Peyer's patch (tissue), 4 donors: ENCODE results near the gene CCDC167. TPM values are rescaled to one million over a fixed set of nuclear protein-coding genes. Genes with fewer than 3 reads are reported as not detected.
A peak's percentile ranks its signal among the peaks of the same experiment; 100 is the strongest.

Experiments used
- DNase-seq, 3 donors: peaks; one replicate each; pipeline ENCODE4 v3.0.0-alpha.2; 2017 to 2019
- H3K27ac ChIP-seq, 4 donors: fragments of 200-600 bp; sonication (generic); one replicate each; pipeline ENCODE4 v1.5.1; 2016 to 2019
- H3K27me3 ChIP-seq, 2 donors: fragments of 200-600 bp; sonication (generic); one replicate each; pipeline ENCODE4 v1.5.1; 2019
- H3K36me3 ChIP-seq, 3 donors: fragments of 200-600 bp; sonication (generic); one replicate each; pipeline ENCODE4 v1.5.1; 2016 to 2019
- H3K4me1 ChIP-seq, 4 donors: fragments of 200-600 bp; sonication (generic); one replicate each; pipeline ENCODE4 v1.5.1; 2016 to 2019
- H3K4me3 ChIP-seq, 4 donors: fragments of 200-600 bp; sonication (generic); 1 replicate in 3 of 4; 2 replicates in 1 of 4; pipeline ENCODE4 v1.5.1; 2016 to 2019; ENCODE audit warnings: mild to moderate bottlenecking in 1 of 4
- H3K9me3 ChIP-seq, 4 donors: fragments of 200-600 bp; sonication (generic); one replicate each; pipeline ENCODE4 v1.5.1; 2016 to 2019; ENCODE audit warnings: mild to moderate bottlenecking in 1 of 4
- POLR2A ChIP-seq, 2 donors: fragments of 450-650 bp; IDR thresholded peaks; one replicate each; pipeline ENCODE4 v1.5.1; 2017; ENCODE audit warnings: antibody characterized with exemption in 2 of 2, mild to moderate bottlenecking in 2 of 2, moderate library complexity in 2 of 2
- total RNA-seq, 4 donors: library from RNA; depleted of rRNA; stranded (reverse); fragments of >200 nt; gene quantifications; one replicate each; pipeline ENCODE4 v1.1.0, GENCODE V29; 2016
- TF ChIP-seq, protein P1 (sequence below), 6 experiments: fragments of 450-650 bp in 4 of 6; fragments of 200-600 bp in 2 of 6; sonication (generic) in 1 of 6; IDR thresholded peaks; one replicate each; pipeline ENCODE4 v1.5.1; 2017 to 2019; ENCODE audit warnings: antibody characterized with exemption in 6 of 6, mild to moderate bottlenecking in 3 of 6, moderate library complexity in 1 of 6

Gene CCDC167
- total RNA-seq, 4 donors from 2014 or later, result 8.0 to 28.1 (median 19.3) TPM

GRCh38 chr6:37438930-37439329 is 60.8 kb downstream of the CCDC167 start:
- peaks cover 0 to 36% (median 0%) of the 10 kb centered on the region in 3 donors for H3K36me3 ChIP-seq
- TF ChIP-seq, protein P1, sequence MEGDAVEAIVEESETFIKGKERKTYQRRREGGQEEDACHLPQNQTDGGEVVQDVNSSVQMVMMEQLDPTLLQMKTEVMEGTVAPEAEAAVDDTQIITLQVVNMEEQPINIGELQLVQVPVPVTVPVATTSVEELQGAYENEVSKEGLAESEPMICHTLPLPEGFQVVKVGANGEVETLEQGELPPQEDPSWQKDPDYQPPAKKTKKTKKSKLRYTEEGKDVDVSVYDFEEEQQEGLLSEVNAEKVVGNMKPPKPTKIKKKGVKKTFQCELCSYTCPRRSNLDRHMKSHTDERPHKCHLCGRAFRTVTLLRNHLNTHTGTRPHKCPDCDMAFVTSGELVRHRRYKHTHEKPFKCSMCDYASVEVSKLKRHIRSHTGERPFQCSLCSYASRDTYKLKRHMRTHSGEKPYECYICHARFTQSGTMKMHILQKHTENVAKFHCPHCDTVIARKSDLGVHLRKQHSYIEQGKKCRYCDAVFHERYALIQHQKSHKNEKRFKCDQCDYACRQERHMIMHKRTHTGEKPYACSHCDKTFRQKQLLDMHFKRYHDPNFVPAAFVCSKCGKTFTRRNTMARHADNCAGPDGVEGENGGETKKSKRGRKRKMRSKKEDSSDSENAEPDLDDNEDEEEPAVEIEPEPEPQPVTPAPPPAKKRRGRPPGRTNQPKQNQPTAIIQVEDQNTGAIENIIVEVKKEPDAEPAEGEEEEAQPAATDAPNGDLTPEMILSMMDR (IDR thresholded peaks at IDR 0.05), result no peak
- TF ChIP-seq POLR2A (IDR thresholded peaks at IDR 0.05), result no peak

GRCh38 chr6:37435816-37436215 is 63.9 kb downstream of the CCDC167 start:
- peaks cover 0 to 34% (median 0%) of the 10 kb centered on the region in 3 donors for H3K36me3 ChIP-seq
- no peaks in the 10 kb centered on the region for H3K9me3 ChIP-seq
- H3K27me3 ChIP-seq, result no peaks in the 10 kb centered on the region
- no peak overlapping the region for H3K27ac ChIP-seq
- H3K4me1 ChIP-seq, result peaks cover 0 to 12% (median 5%) of the 10 kb centered on the region in 4 donors
- TF ChIP-seq POLR2A (IDR thresholded peaks at IDR 0.05), result no peak
- TF ChIP-seq, protein P1 (IDR thresholded peaks at IDR 0.05), result no peak
- DNase-seq, result no peak
- no peak overlapping the region for H3K4me3 ChIP-seq

More at GRCh38 chr6:37438930-37439329, 60.8 kb downstream of the CCDC167 start:
- no peaks in the 10 kb centered on the region for H3K27me3 ChIP-seq
- H3K9me3 ChIP-seq, result no peaks in the 10 kb centered on the region
- H3K4me3 ChIP-seq, result no peak overlapping the region
- peaks cover 0 to 13% (median 3%) of the 10 kb centered on the region in 4 donors for H3K4me1 ChIP-seq
- no peak overlapping the region for H3K27ac ChIP-seq
- DNase-seq, result no peak

DNA sequence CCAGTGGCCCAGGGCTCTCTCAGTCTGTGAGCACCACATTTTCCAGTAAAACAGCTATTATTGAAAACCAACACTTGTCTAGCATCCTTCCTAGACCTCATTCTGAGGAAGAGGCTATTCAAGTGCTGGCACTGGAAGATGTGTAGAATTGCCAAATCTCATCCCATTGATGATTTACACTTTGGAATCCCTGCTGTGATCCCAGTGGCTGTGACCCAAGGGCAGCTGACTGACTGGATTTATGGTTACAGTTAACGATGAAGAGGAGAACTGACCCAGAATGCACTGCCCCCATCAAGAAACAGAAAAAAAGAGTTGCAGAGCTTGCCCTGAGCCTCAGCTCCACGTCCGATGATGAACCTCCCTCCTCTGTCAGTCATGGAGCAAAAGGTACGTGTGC is 64.3 kb downstream of the CCDC167 start:
- no peak overlapping the region for H3K27ac ChIP-seq
- TF ChIP-seq POLR2A (IDR thresholded peaks at IDR 0.05), result no peak
- TF ChIP-seq, protein P1 (IDR thresholded peaks at IDR 0.05), result no peak
- H3K9me3 ChIP-seq, result no peaks in the 10 kb centered on the region
- H3K27me3 ChIP-seq, result no peaks in the 10 kb centered on the region
- no peak for DNase-seq
- peaks cover 0 to 34% (median 0%) of the 10 kb centered on the region in 3 donors for H3K36me3 ChIP-seq
- H3K4me1 ChIP-seq, result peaks cover 0 to 12% (median 5%) of the 10 kb centered on the region in 4 donors
- H3K4me3 ChIP-seq, result no peak overlapping the region

- no peaks in the 10 kb centered on the region for H3K27me3 ChIP-seq
- H3K9me3 ChIP-seq, result no peaks in the 10 kb centered on the region
- peak overlapping the region; percentile 89 to 94 (median 92) for H3K27ac ChIP-seq
- H3K4me1 ChIP-seq, result peaks cover 0 to 12% (median 5%) of the 10 kb centered on the region in 4 donors
- DNase-seq, result peak in 1 of 3 donors; percentile 27
- TF ChIP-seq POLR2A (IDR thresholded peaks at IDR 0.05), result no peak
- TF ChIP-seq, protein P1 (IDR thresholded peaks at IDR 0.05), result no peak
- H3K4me3 ChIP-seq, result peak overlapping the region; percentile 77 to 96 (median 89)
- H3K36me3 ChIP-seq, result peaks cover 0 to 26% (median 0%) of the 10 kb centered on the region in 3 donors
These were observed 65.9 kb downstream of the CCDC167 start for GRCh38 chr6:37433657-37434271.

Other genes starting within 250 kb of the CCDC167 start
- gene TBC1D22B, start 242.1 kb downstream of the CCDC167 start, total RNA-seq, result 10 to 100 TPM; 12.4 to 23.3 (median 19.0) TPM
- gene TMEM217, start 241.7 kb downstream of the CCDC167 start, total RNA-seq, result under 1 TPM in 1 of 4 donors, not detected in 3; 0.53 TPM
- gene RNF8, start 145.9 kb downstream of the CCDC167 start, total RNA-seq, result 10 to 100 TPM in 3 of 4 donors, 1 to 10 TPM in 1; 8.9 to 19.0 (median 13.5) TPM
- gene CMTR1, start 66.7 kb downstream of the CCDC167 start, total RNA-seq, result 100 to 1,000 TPM in 1 of 4 donors, 10 to 100 TPM in 3; 19.3 to 135 (median 41.7) TPM
- 1 to 10 TPM in 3 of 4 donors, under 1 TPM in 1; 0.35 to 4.3 (median 4.1) TPM for gene MDGA1, start 198.0 kb upstream of the CCDC167 start, total RNA-seq